IMR-90 (cell line): Measurements from ENCODE around the gene TCEAL5. TPM values are rescaled to one million over a fixed set of nuclear protein-coding genes. Genes with fewer than 3 reads are reported as not detected.

Experiments used
- ATAC-seq: fragments of 200-7000 bp; cut with Tn5 transposase; 2 replicates; pipeline ENCODE4 v1.9.1; 2020; ENCODE audit warnings: low read depth, mild to moderate bottlenecking, moderate library complexity
- BruUV-seq: library from RNA; stranded (reverse); fragments of 400-500 nt; replicated peaks from 2 replicates; lab custom pipeline; 2021; lab: Mats Ljungman, UMichigan
- CTCF ChIA-PET: fragments of 300-600 bp; formaldehyde crosslinking; extraction: SDS; loops from one replicate; lab custom pipeline; 2021; ENCODE audit warnings: antibody characterized with exemption; lab: Yijun Ruan, JAX
- POLR2A ChIA-PET: fragments of 300-600 bp; sonication (Branson Sonifier 250); formaldehyde crosslinking; loops from one replicate; lab custom pipeline; 2022; ENCODE audit warnings: antibody characterized with exemption; ENCODE audit not compliant: unreplicated experiment; lab: Charles Lee
- DNase-seq: peaks from one replicate; pipeline ENCODE4 v3.0.0; 2013
- H2AFZ ChIP-seq: replicated peaks from 2 replicates; pipeline ENCODE3; 2013; ENCODE audit warnings: low read length, mild to moderate bottlenecking; ENCODE audit not compliant: poor library complexity
- H2AK5ac ChIP-seq: 2 replicates; pipeline ENCODE4 v1.6.1; 2013; ENCODE audit warnings: low read depth, low read length, inconsistent platforms
- H2AK9ac ChIP-seq: replicated peaks from 2 replicates; pipeline ENCODE3; 2013; ENCODE audit warnings: mild to moderate bottlenecking, low read depth, low read length, moderate library complexity; ENCODE audit not compliant: poor library complexity
- H2BK120ac ChIP-seq: 2 replicates; pipeline ENCODE4 v1.6.1; 2013; ENCODE audit warnings: low read depth, low read length, inconsistent platforms
- H2BK15ac ChIP-seq: 3 replicates; pipeline ENCODE4 v1.6.1; 2013; ENCODE audit warnings: low read depth, low read length, inconsistent platforms
- H2BK20ac ChIP-seq: 2 replicates; pipeline ENCODE4 v1.6.1; 2013; ENCODE audit warnings: low read depth, mild to moderate bottlenecking, inconsistent platforms, low read length, moderate library complexity
- H2BK5ac ChIP-seq: 2 replicates; pipeline ENCODE4 v1.6.1; 2013; ENCODE audit warnings: mild to moderate bottlenecking, low read depth, low read length, inconsistent platforms; ENCODE audit not compliant: poor library complexity, severe bottlenecking
- H3K14ac ChIP-seq: replicated peaks from 2 replicates; pipeline ENCODE4 v1.6.1; 2013; ENCODE audit warnings: low read depth, low read length, inconsistent platforms
- H3K18ac ChIP-seq: 2 replicates; pipeline ENCODE4 v1.6.1; 2013; ENCODE audit warnings: low read depth, low read length, control low read depth
- H3K23ac ChIP-seq: 2 replicates; pipeline ENCODE4 v1.6.1; 2013; ENCODE audit warnings: low read depth, low read length, inconsistent platforms
- H3K27ac ChIP-seq: 2 replicates; pipeline ENCODE4 v1.5.1; 2013; ENCODE audit warnings: mild to moderate bottlenecking, control low read depth, low read length; ENCODE audit not compliant: insufficient read depth
- H3K27me3 ChIP-seq: 2 replicates; pipeline ENCODE4 v1.6.1; 2013; ENCODE audit warnings: low read length; ENCODE audit not compliant: control insufficient read depth, insufficient read depth
- H3K36me3 ChIP-seq: 2 replicates; pipeline ENCODE4 v1.6.1; 2013; ENCODE audit warnings: low read length, mixed read lengths; ENCODE audit not compliant: control insufficient read depth, insufficient read depth
- H3K4ac ChIP-seq: 2 replicates; pipeline ENCODE4 v1.6.1; 2013; ENCODE audit warnings: low read depth, low read length, inconsistent platforms
- H3K4me1 ChIP-seq: 2 replicates; pipeline ENCODE4 v1.6.1; 2013; ENCODE audit warnings: low read length, mixed read lengths; ENCODE audit not compliant: control insufficient read depth, insufficient read depth
- H3K4me2 ChIP-seq: 2 replicates; pipeline ENCODE4 v1.6.1; 2013; ENCODE audit warnings: low read depth, mild to moderate bottlenecking, control low read depth, low read length, moderate library complexity
- H3K4me3 ChIP-seq: 2 replicates; pipeline ENCODE4 v1.5.1; 2013; ENCODE audit warnings: low read depth, mild to moderate bottlenecking, control low read depth, low read length, moderate library complexity; ENCODE audit not compliant: insufficient read depth
- H3K56ac ChIP-seq: 2 replicates; pipeline ENCODE4 v1.6.1; 2013; ENCODE audit warnings: low read length, inconsistent platforms; ENCODE audit not compliant: insufficient read depth; ENCODE audit errors: extremely low read depth
- H3K79me1 ChIP-seq, 2 experiments: 2 replicates each; pipeline ENCODE4 v1.6.1; 2013; ENCODE audit warnings: low read length in 2 of 2, inconsistent platforms in 1 of 2, low read depth in 1 of 2
- H3K9ac ChIP-seq: 2 replicates; pipeline ENCODE4 v1.6.1; 2013; ENCODE audit warnings: low read depth, low read length, control low read depth
- H3K9me1 ChIP-seq: 2 replicates; pipeline ENCODE4 v1.6.1; 2013; ENCODE audit warnings: low read length, inconsistent platforms; ENCODE audit not compliant: insufficient read depth
- H3K9me3 ChIP-seq: 2 replicates; pipeline ENCODE4 v1.6.1; 2013; ENCODE audit warnings: low read length; ENCODE audit not compliant: control insufficient read depth, insufficient read depth
- H4K20me1 ChIP-seq: 2 replicates; pipeline ENCODE4 v1.6.1; 2013; ENCODE audit warnings: low read length, inconsistent platforms; ENCODE audit not compliant: insufficient read depth
- H4K5ac ChIP-seq: 2 replicates; pipeline ENCODE4 v1.6.1; 2013; ENCODE audit warnings: mild to moderate bottlenecking, low read depth, low read length, control low read depth
- H4K8ac ChIP-seq, 2 experiments: 2 replicates each; pipeline ENCODE4 v1.6.1; 2013; ENCODE audit warnings: low read depth in 2 of 2, low read length in 2 of 2, control low read depth in 1 of 2, inconsistent platforms in 1 of 2
- H4K91ac ChIP-seq: 2 replicates; pipeline ENCODE4 v1.6.1; 2013; ENCODE audit warnings: low read depth, low read length, inconsistent platforms; ENCODE audit not compliant: insufficient read depth
- BHLHE40 ChIP-seq: fragments of 150-350 bp; IDR thresholded peaks from 2 replicates; pipeline ENCODE4 v1.6.1; 2016; ENCODE audit warnings: mild to moderate bottlenecking, low read depth, low read length
- CEBPB ChIP-seq: IDR thresholded peaks from 2 replicates; pipeline ENCODE4 v1.6.1; 2012; ENCODE audit warnings: low read depth, low read length, improper control_type of control experiment
- CHD1 ChIP-seq: IDR thresholded peaks from 2 replicates; pipeline ENCODE4 v1.6.1; 2012; ENCODE audit warnings: low read depth, low read length, improper control_type of control experiment
- CTCF ChIP-seq: conservative IDR thresholded peaks from 2 replicates; pipeline ENCODE4 v1.5.1; 2012; ENCODE audit warnings: mild to moderate bottlenecking, low read depth, low read length, improper control_type of control experiment
- ELK1 ChIP-seq: fragments of 150-350 bp; IDR thresholded peaks from 2 replicates; pipeline ENCODE4 v1.6.1; 2016; ENCODE audit warnings: low read depth, mild to moderate bottlenecking, low read length, moderate library complexity, borderline replicate concordance
- FOS ChIP-seq: fragments of 150-350 bp; IDR thresholded peaks from 2 replicates; pipeline ENCODE4 v1.6.1; 2016; ENCODE audit warnings: low read depth, low read length
- MAFK ChIP-seq: IDR thresholded peaks from 2 replicates; pipeline ENCODE4 v1.6.1; 2012; ENCODE audit warnings: low read depth, low read length, improper control_type of control experiment
- MAZ ChIP-seq: IDR thresholded peaks from 2 replicates; pipeline ENCODE4 v1.6.1; 2012; ENCODE audit warnings: low read depth, mild to moderate bottlenecking, low read length, improper control_type of control experiment, moderate library complexity, borderline replicate concordance
- MXI1 ChIP-seq: IDR thresholded peaks from 2 replicates; pipeline ENCODE4 v1.6.1; 2012; ENCODE audit warnings: low read depth, mild to moderate bottlenecking, low read length, moderate library complexity, borderline replicate concordance
- NFE2L2 ChIP-seq: fragments of 150-350 bp; IDR thresholded peaks from 2 replicates; pipeline ENCODE4 v1.6.1; 2016; ENCODE audit warnings: low read depth, mild to moderate bottlenecking, low read length
- POLR2A ChIP-seq: IDR thresholded peaks from 2 replicates; pipeline ENCODE4 v1.6.1; 2012; ENCODE audit warnings: mild to moderate bottlenecking, low read depth, low read length
- RAD21 ChIP-seq: IDR thresholded peaks from 2 replicates; pipeline ENCODE4 v1.6.1; 2012; ENCODE audit warnings: low read length, improper control_type of control experiment
- RCOR1 ChIP-seq: IDR thresholded peaks from 2 replicates; pipeline ENCODE4 v1.6.1; 2012; ENCODE audit warnings: mild to moderate bottlenecking, low read length, improper control_type of control experiment; ENCODE audit not compliant: insufficient replicate concordance
- RFX5 ChIP-seq: IDR thresholded peaks from 2 replicates; pipeline ENCODE4 v1.8.0; 2012; ENCODE audit warnings: low read depth, mild to moderate bottlenecking, low read length, moderate library complexity
- SMC3 ChIP-seq: fragments of 150-350 bp; IDR thresholded peaks from 2 replicates; pipeline ENCODE4 v1.6.1; 2016; ENCODE audit warnings: low read depth, mild to moderate bottlenecking, antibody characterized with exemption, low read length, moderate library complexity
- USF2 ChIP-seq: fragments of 150-350 bp; IDR thresholded peaks from 2 replicates; pipeline ENCODE4 v1.6.1; 2017; ENCODE audit warnings: mild to moderate bottlenecking, antibody characterized with exemption, low read length, low read depth
- dilution Hi-C: fragments of 300-500 bp; cut with HindIII; formaldehyde crosslinking; loops from one replicate; pipeline ENCODE4 v1.14.3; 2018; ENCODE audit warnings: low sequenced_read_pairs; ENCODE audit not compliant: unreplicated experiment
- in situ Hi-C: fragments of 300-500 bp; cut with MboI; formaldehyde crosslinking; loops from 3 replicates; pipeline ENCODE4 v1.14.3; 2019; ENCODE audit warnings: low sequenced_read_pairs, inconsistent platforms, mixed read lengths
- intact Hi-C: fragments of 100-400 bp; cut with micrococcal nuclease; formaldehyde crosslinking; loops from 2 replicates; pipeline ENCODE4 v1.10.0; 2022
- polyA plus RNA-seq, 3 experiments: library from polyadenylated mRNA; depleted of rRNA; stranded (reverse); fragments of >200 nt; gene quantifications; 2 replicates each; pipeline ENCODE4 v1.2.3, GENCODE V29; 2012; ENCODE audit warnings: low replicate concordance in 1 of 3
- total RNA-seq: library from RNA; depleted of rRNA; stranded (reverse); fragments of >200 nt; gene quantifications from 2 replicates; pipeline ENCODE4 v1.2.3, GENCODE V29; 2012

Gene TCEAL5
- total and polyA plus RNA-seq, 2 of the 4 experiments (the other 2 are of a cell fraction): not detected

- in situ Hi-C loops: no loop called here
- ChIA-PET POLR2A (no interaction called here), CTCF (no interaction called here)
- no peaks in the 10 kb centered on the region for H3K4me1 ChIP-seq
- no peak for DNase-seq
- no peak overlapping the region for H3K4me2 ChIP-seq
- H3K27me3 ChIP-seq: peaks cover 2% of the 10 kb centered on the region
- no peak overlapping the region for H3K27ac ChIP-seq
- no peak overlapping the region for H3K14ac ChIP-seq
- H3K9ac ChIP-seq: no peak overlapping the region
- H4K5ac ChIP-seq: no peak overlapping the region
- dilution Hi-C loops: no loop called here
- no peak overlapping the region for H3K18ac ChIP-seq
- H3K4me3 ChIP-seq: no peak overlapping the region
- no peak overlapping the region for H2BK5ac ChIP-seq
- no peak overlapping the region for H2AFZ ChIP-seq
- TF ChIP-seq CEBPB (no peak), USF2 (no peak), BHLHE40 (no peak), CHD1 (no peak), MXI1 (no peak), FOS (no peak), RAD21 (no peak), SMC3 (no peak), POLR2A (no peak), MAZ (no peak), ELK1 (no peak), RCOR1 (no peak), MAFK (no peak), CTCF (no peak), RFX5 (no peak), NFE2L2 (no peak)
- no peaks in the 10 kb centered on the region for H3K36me3 ChIP-seq
- no peaks in the 10 kb centered on the region for H3K9me1 ChIP-seq
- H2BK120ac ChIP-seq: no peak overlapping the region
- H3K79me1 ChIP-seq: no peaks in the 10 kb centered on the region
- no peak overlapping the region for H2BK20ac ChIP-seq
- H2AK5ac ChIP-seq: no peak overlapping the region
- intact Hi-C loops: no loop called here
- H2AK9ac ChIP-seq: no peak overlapping the region
- no peak overlapping the region for H3K23ac ChIP-seq
- no peak overlapping the region for H4K91ac ChIP-seq
- BruUV-seq: no TSS peak
- H3K4ac ChIP-seq: no peak overlapping the region
- H4K8ac ChIP-seq: no peak overlapping the region
- no peak overlapping the region for H3K56ac ChIP-seq
- H4K20me1 ChIP-seq: no peaks in the 10 kb centered on the region
- no peak for ATAC-seq
- no peaks in the 10 kb centered on the region for H3K9me3 ChIP-seq
- H2BK15ac ChIP-seq: no peak overlapping the region
Measured at GRCh38 chrX:103304705-103305104, 28.2 kb upstream of the TCEAL5 start.
